Panc1 (cell line): ENCODE data around the gene DCBLD1. TPM values are rescaled to one million over a fixed set of nuclear protein-coding genes. Genes with fewer than 3 reads are reported as not detected.

ENCODE experiments used
- ATAC-seq: fragments of 200-7000 bp; cut with Tn5 transposase; 2 replicates; pipeline ENCODE4 v1.9.1; 2020; ENCODE audit warnings: mild to moderate bottlenecking, moderate library complexity
- BruUV-seq: library from RNA; stranded (reverse); fragments of 400-500 nt; replicated peaks from 2 replicates; lab custom pipeline; 2021; lab: Mats Ljungman, UMichigan
- CTCF ChIA-PET: fragments of 300-600 bp; sonication (Branson Sonifier 250); formaldehyde crosslinking; loops from one replicate; lab custom pipeline; 2022; ENCODE audit warnings: antibody characterized with exemption; lab: Charles Lee
- POLR2A ChIA-PET: fragments of 300-600 bp; sonication (Branson Sonifier 250); formaldehyde crosslinking; loops from one replicate; lab custom pipeline; 2022; ENCODE audit warnings: antibody characterized with exemption; lab: Charles Lee
- DNase-seq: peaks from one replicate; pipeline ENCODE4 v3.0.0-alpha.2; 2010; ENCODE audit warnings: low read depth, low spot score
- H3K27ac ChIP-seq: 2 replicates; pipeline ENCODE4 v1.5.1; 2011; ENCODE audit warnings: mild to moderate bottlenecking, low read length, inconsistent platforms
- H3K27me3 ChIP-seq: fragments of 200-500 bp; sonication (Bioruptor generic); 2 replicates; pipeline ENCODE4 v1.6.0; 2014; ENCODE audit warnings: low read length, inconsistent platforms; ENCODE audit not compliant: control insufficient read depth, insufficient read depth
- H3K36me3 ChIP-seq: fragments of 200-500 bp; sonication (Bioruptor generic); 2 replicates; pipeline ENCODE4 v1.5.1; 2014; ENCODE audit warnings: inconsistent platforms, mild to moderate bottlenecking, low read length, moderate library complexity; ENCODE audit not compliant: control insufficient read depth, insufficient read depth
- H3K4me1 ChIP-seq: 2 replicates; pipeline ENCODE4 v1.5.1; 2011; ENCODE audit warnings: inconsistent platforms, mild to moderate bottlenecking, low read length, moderate library complexity; ENCODE audit not compliant: control insufficient read depth, insufficient read depth
- H3K4me3 ChIP-seq, 2 experiments: 2 replicates each; pipeline ENCODE4 v1.5.1; 2011 to 2012; ENCODE audit warnings: low read depth in 2 of 2, low read length in 2 of 2, mild to moderate bottlenecking in 2 of 2, inconsistent platforms in 1 of 2, moderate library complexity in 1 of 2
- H3K9me3 ChIP-seq: fragments of 200-500 bp; sonication (Bioruptor generic); 2 replicates; pipeline ENCODE4 v1.5.1; 2014; ENCODE audit warnings: low read depth, mild to moderate bottlenecking, inconsistent platforms, low read length, moderate library complexity; ENCODE audit not compliant: control insufficient read depth, insufficient read depth
- POLR2AphosphoS5 ChIP-seq: IDR thresholded peaks from 2 replicates; pipeline ENCODE4 v1.6.1; 2012; ENCODE audit warnings: mild to moderate bottlenecking, low read depth, low read length, moderate library complexity
- REST ChIP-seq, 2 experiments: IDR thresholded peaks; 2 replicates each; pipeline ENCODE4 v1.6.1; 2011 to 2012; ENCODE audit warnings: low read depth in 2 of 2, control low read depth in 1 of 2, low read length in 1 of 2, mild to moderate bottlenecking in 1 of 2, moderate library complexity in 1 of 2; ENCODE audit not compliant: insufficient read depth in 1 of 2
- SIN3A ChIP-seq: IDR thresholded peaks from 2 replicates; pipeline ENCODE4 v1.6.1; 2012; ENCODE audit warnings: low read depth, mild to moderate bottlenecking, low read length, moderate library complexity, borderline replicate concordance; ENCODE audit not compliant: insufficient read depth
- TCF7L2 ChIP-seq: IDR thresholded peaks from 2 replicates; pipeline ENCODE4 v1.6.1; 2011; ENCODE audit warnings: mild to moderate bottlenecking, low read depth, low read length, inconsistent platforms
- in situ Hi-C: cut with HindIII; loops from 2 replicates; pipeline ENCODE4 v1.10.0; 2016; ENCODE audit warnings: low sequenced_read_pairs, low pct_unique_long_range_greater_than_20kb
- intact Hi-C: fragments of 100-400 bp; cut with micrococcal nuclease; formaldehyde crosslinking; loops from one replicate; pipeline ENCODE4 v1.10.0; 2022; ENCODE audit not compliant: unreplicated experiment
- total RNA-seq: library from RNA; stranded (reverse); gene quantifications from one replicate; pipeline ENCODE4 v1.2.1, GENCODE V29; 2021; ENCODE audit not compliant: unreplicated experiment
- TF ChIP-seq, protein P1 (sequence below): fragments of 450-650 bp; IDR thresholded peaks from 2 replicates; pipeline ENCODE4 v1.5.1; 2017; ENCODE audit warnings: mild to moderate bottlenecking

Gene DCBLD1
- total RNA-seq, 1 experiment from 2014 or later, result 29.0 TPM

GRCh38 chr6:117559299-117559698 lies 76.8 kb downstream of the DCBLD1 start:
- H3K36me3 ChIP-seq, result peaks cover 13% of the 10 kb centered on the region
- BruUV-seq, result no TSS peak
- TF ChIP-seq, protein P1, sequence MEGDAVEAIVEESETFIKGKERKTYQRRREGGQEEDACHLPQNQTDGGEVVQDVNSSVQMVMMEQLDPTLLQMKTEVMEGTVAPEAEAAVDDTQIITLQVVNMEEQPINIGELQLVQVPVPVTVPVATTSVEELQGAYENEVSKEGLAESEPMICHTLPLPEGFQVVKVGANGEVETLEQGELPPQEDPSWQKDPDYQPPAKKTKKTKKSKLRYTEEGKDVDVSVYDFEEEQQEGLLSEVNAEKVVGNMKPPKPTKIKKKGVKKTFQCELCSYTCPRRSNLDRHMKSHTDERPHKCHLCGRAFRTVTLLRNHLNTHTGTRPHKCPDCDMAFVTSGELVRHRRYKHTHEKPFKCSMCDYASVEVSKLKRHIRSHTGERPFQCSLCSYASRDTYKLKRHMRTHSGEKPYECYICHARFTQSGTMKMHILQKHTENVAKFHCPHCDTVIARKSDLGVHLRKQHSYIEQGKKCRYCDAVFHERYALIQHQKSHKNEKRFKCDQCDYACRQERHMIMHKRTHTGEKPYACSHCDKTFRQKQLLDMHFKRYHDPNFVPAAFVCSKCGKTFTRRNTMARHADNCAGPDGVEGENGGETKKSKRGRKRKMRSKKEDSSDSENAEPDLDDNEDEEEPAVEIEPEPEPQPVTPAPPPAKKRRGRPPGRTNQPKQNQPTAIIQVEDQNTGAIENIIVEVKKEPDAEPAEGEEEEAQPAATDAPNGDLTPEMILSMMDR, result no peak
- TF ChIP-seq SIN3A (no peak), POLR2AphosphoS5 (no peak), REST (IDR thresholded peaks at IDR 0.05; ENCODE audit: insufficient read depth in 1 of 2, low read depth in 2 of 2, low read length in 1 of 2) (no peak), TCF7L2 (no peak)
- in situ Hi-C loops, result no loop called here
- ATAC-seq (no peak), DNase-seq (no peak)
- CTCF ChIA-PET, result no interaction called here
- H3K4me3 ChIP-seq, result no peak overlapping the region
- no peaks in the 10 kb centered on the region for H3K27me3 ChIP-seq
- POLR2A ChIA-PET, result no interaction called here
- H3K27ac ChIP-seq, result no peak overlapping the region
- intact Hi-C loops, result no loop called here
- peaks cover 8% of the 10 kb centered on the region for H3K4me1 ChIP-seq
- H3K9me3 ChIP-seq, result no peaks in the 10 kb centered on the region

DNA sequence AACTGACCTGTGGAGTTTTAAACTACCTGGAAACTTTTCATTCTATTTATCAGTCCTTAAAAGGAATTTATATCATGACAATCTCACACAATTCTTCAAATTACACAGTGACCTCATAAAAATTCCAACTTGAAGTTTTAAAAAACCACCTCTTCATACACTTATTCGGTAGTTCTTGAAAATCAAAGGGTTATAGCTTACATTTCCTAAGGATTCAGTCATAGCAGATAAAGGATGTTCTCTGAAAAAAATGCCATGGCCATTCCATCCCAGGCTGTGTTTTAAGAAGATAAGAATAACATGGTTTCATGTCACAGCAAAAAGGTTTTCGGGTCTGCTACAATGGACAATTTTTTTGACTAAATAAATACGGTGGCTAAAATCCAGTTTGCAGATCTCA lies 78.7 kb downstream of the DCBLD1 start:
- intact Hi-C loops, result no loop called here
- no peak for TF ChIP-seq REST (IDR thresholded peaks at IDR 0.05; ENCODE audit: insufficient read depth in 1 of 2, low read depth in 2 of 2, low read length in 1 of 2)
- TF ChIP-seq SIN3A, result no peak
- no peak for TF ChIP-seq POLR2AphosphoS5
- TF ChIP-seq, protein P1, result no peak
- no peak for TF ChIP-seq TCF7L2
- POLR2A ChIA-PET, result no interaction called here
- H3K27me3 ChIP-seq, result no peaks in the 10 kb centered on the region
- no peak overlapping the region for H3K27ac ChIP-seq
- no peak for ATAC-seq
- no peak for DNase-seq
- no TSS peak for BruUV-seq
- CTCF ChIA-PET, result no interaction called here
- no peaks in the 10 kb centered on the region for H3K4me1 ChIP-seq
- H3K4me3 ChIP-seq, result no peak overlapping the region
- no peaks in the 10 kb centered on the region for H3K9me3 ChIP-seq
- H3K36me3 ChIP-seq, result peaks cover 30% of the 10 kb centered on the region
- in situ Hi-C loops, result no loop called here
